Progenitor cell of endocrine pancreas (in vitro differentiated cells): ENCODE data around the gene TRPM2. TPM values are rescaled to one million over a fixed set of nuclear protein-coding genes. Genes with fewer than 3 reads are reported as not detected.

Experiments used
- DNase-seq: peaks from one replicate; pipeline ENCODE4 v3.0.0; 2021; ENCODE audit warnings: low spot score; ENCODE audit not compliant: unreplicated experiment
- H3K27ac Mint-ChIP-seq: 2 replicates; pipeline ENCODE4 v1.8.0; 2021; ENCODE audit warnings: mild to moderate bottlenecking, moderate library complexity, mixed read lengths
- H3K27me3 Mint-ChIP-seq: 2 replicates; pipeline ENCODE4 v1.8.0; 2021; ENCODE audit warnings: mixed read lengths
- H3K36me3 Mint-ChIP-seq: 2 replicates; pipeline ENCODE4 v1.8.0; 2022; ENCODE audit warnings: mixed read lengths; ENCODE audit not compliant: insufficient read depth
- H3K4me1 Mint-ChIP-seq: 2 replicates; pipeline ENCODE4 v1.8.0; 2021; ENCODE audit warnings: low read depth, mixed read lengths
- H3K4me3 Mint-ChIP-seq: 2 replicates; pipeline ENCODE4 v1.8.0; 2021; ENCODE audit warnings: low read depth, mild to moderate bottlenecking, moderate library complexity, mixed read lengths
- H3K9me3 Mint-ChIP-seq: 2 replicates; pipeline ENCODE4 v1.8.0; 2021; ENCODE audit warnings: low read depth, mixed read lengths
- CTCF ChIP-seq: fragments of 200-600 bp; sonication (generic); IDR thresholded peaks from one replicate; pipeline ENCODE4 v1.5.0; 2021; ENCODE audit warnings: antibody characterized with exemption, mild to moderate bottlenecking; ENCODE audit not compliant: unreplicated experiment
- total RNA-seq: library from RNA; stranded (reverse); gene quantifications from 2 replicates; pipeline ENCODE4 v1.2.1, GENCODE V29; 2021

The TRPM2 gene
- total RNA-seq, 1 donor from 2014 or later = 0.17 TPM

- no peak overlapping the region for H3K4me3 Mint-ChIP-seq
- H3K27me3 Mint-ChIP-seq = no peaks in the 10 kb centered on the region
- H3K27ac Mint-ChIP-seq = no peak overlapping the region
- H3K9me3 Mint-ChIP-seq = no peaks in the 10 kb centered on the region
- no peak for TF ChIP-seq CTCF
- no peak for DNase-seq
- no peaks in the 10 kb centered on the region for H3K4me1 Mint-ChIP-seq
- peaks cover 1% of the 10 kb centered on the region for H3K36me3 Mint-ChIP-seq
Observed at GRCh38 chr21:44323591-44323990, 29.8 kb upstream of the TRPM2 start.

GRCh38 chr21:44324106-44324853 lies 29.1 kb upstream of the TRPM2 start:
- H3K4me1 Mint-ChIP-seq = no peaks in the 10 kb centered on the region
- no peak overlapping the region for H3K4me3 Mint-ChIP-seq
- peaks cover 1% of the 10 kb centered on the region for H3K36me3 Mint-ChIP-seq
- no peaks in the 10 kb centered on the region for H3K27me3 Mint-ChIP-seq
- no peak for DNase-seq
- TF ChIP-seq CTCF = no peak
- no peaks in the 10 kb centered on the region for H3K9me3 Mint-ChIP-seq
- no peak overlapping the region for H3K27ac Mint-ChIP-seq

GRCh38 chr21:44324854-44325107 lies 28.6 kb upstream of the TRPM2 start:
- no peak overlapping the region for H3K4me3 Mint-ChIP-seq
- H3K36me3 Mint-ChIP-seq = peaks cover 1% of the 10 kb centered on the region
- H3K27ac Mint-ChIP-seq = no peak overlapping the region
- H3K27me3 Mint-ChIP-seq = no peaks in the 10 kb centered on the region
- H3K4me1 Mint-ChIP-seq = no peaks in the 10 kb centered on the region
- no peaks in the 10 kb centered on the region for H3K9me3 Mint-ChIP-seq
- no peak for TF ChIP-seq CTCF
- DNase-seq = no peak

GRCh38 chr21:44325386-44326271 lies 27.8 kb upstream of the TRPM2 start:
- no peaks in the 10 kb centered on the region for H3K9me3 Mint-ChIP-seq
- no peaks in the 10 kb centered on the region for H3K4me1 Mint-ChIP-seq
- no peak for TF ChIP-seq CTCF
- H3K36me3 Mint-ChIP-seq = peaks cover 1% of the 10 kb centered on the region
- H3K27me3 Mint-ChIP-seq = no peaks in the 10 kb centered on the region
- H3K27ac Mint-ChIP-seq = no peak overlapping the region
- DNase-seq = no peak
- no peak overlapping the region for H3K4me3 Mint-ChIP-seq

- no peaks in the 10 kb centered on the region for H3K27me3 Mint-ChIP-seq
- no peak for TF ChIP-seq CTCF
- no peak overlapping the region for H3K4me3 Mint-ChIP-seq
- H3K36me3 Mint-ChIP-seq = peaks cover 1% of the 10 kb centered on the region
- no peak overlapping the region for H3K27ac Mint-ChIP-seq
- no peaks in the 10 kb centered on the region for H3K9me3 Mint-ChIP-seq
- no peak for DNase-seq
- H3K4me1 Mint-ChIP-seq = no peaks in the 10 kb centered on the region
Observed at GRCh38 chr21:44326272-44326647, 27.2 kb upstream of the TRPM2 start.
